Cardiac muscle cell (in vitro differentiated cells and primary cell): Measurements from ENCODE around the gene CCDC171. TPM values are rescaled to one million over a fixed set of nuclear protein-coding genes. Genes with fewer than 3 reads are reported as not detected.
"Not testable (repeated sequence)": the region's sequence is repeated elsewhere in the genome, so short reads cannot be mapped to it uniquely, and the experiment has no call there.

Experiments
- DNase-seq, 2 donors: peaks; one replicate each; pipeline versions ENCODE4 v3.0.0 to v3.0.0-alpha.2; 2010 to 2017; ENCODE audit warnings: low read depth in 1 of 2, low spot score in 1 of 2
- H3K27ac ChIP-seq: fragments of 200-600 bp; sonication (generic); 2 replicates; pipeline ENCODE4 v1.5.1; 2016
- H3K27me3 ChIP-seq: fragments of 200-600 bp; sonication (generic); 2 replicates; pipeline ENCODE4 v1.6.0; 2016; ENCODE audit warnings: control low read depth
- H3K36me3 ChIP-seq: fragments of 200-600 bp; sonication (generic); 2 replicates; pipeline ENCODE4 v1.5.1; 2016; ENCODE audit warnings: control low read depth
- H3K4me1 ChIP-seq: fragments of 200-600 bp; sonication (generic); 2 replicates; pipeline ENCODE4 v1.8.1; 2017; ENCODE audit warnings: low read depth, mild to moderate bottlenecking, mixed run types
- H3K4me3 ChIP-seq: fragments of 200-600 bp; sonication (generic); 2 replicates; pipeline ENCODE4 v1.5.1; 2016; ENCODE audit warnings: mild to moderate bottlenecking
- H3K9me3 ChIP-seq: fragments of 200-600 bp; sonication (generic); 2 replicates; pipeline ENCODE4 v1.5.1; 2017; ENCODE audit warnings: low read depth, mild to moderate bottlenecking, control low read depth
- CTCF ChIP-seq: IDR thresholded peaks from 2 replicates; pipeline ENCODE4 v1.5.1; 2012; ENCODE audit warnings: low read depth, mild to moderate bottlenecking, low read length
- polyA plus RNA-seq: library from polyadenylated mRNA; unstranded; fragments of >200 nt; fragmentation: Nextera tagmentation; extraction: Ambion mirVana; gene quantifications from 2 replicates; pipeline ENCODE4 v1.2.1, GENCODE V29; 2016
- total RNA-seq: library from RNA; depleted of rRNA; stranded (reverse); fragments of >200 nt; gene quantifications from 2 replicates; pipeline ENCODE4 v1.2.3, GENCODE V29; 2016

Gene CCDC171
- total and polyA plus RNA-seq, 2 experiments from 2014 or later = 2.8 to 4.5 TPM

GRCh38 chr9:15670894-15671293 is 118.1 kb downstream of the CCDC171 start:
- Histone ChIP-seq H3K4me3 (no peak overlapping the region), H3K27me3 (no peaks in the 10 kb centered on the region), H3K36me3 (no peaks in the 10 kb centered on the region), H3K4me1 (no peaks in the 10 kb centered on the region), H3K27ac (no peak overlapping the region), H3K9me3 (no peaks in the 10 kb centered on the region)
- no peak for DNase-seq
- TF ChIP-seq CTCF = no peak

- no peak for DNase-seq
- H3K4me3 ChIP-seq = no peak overlapping the region
Observed at GRCh38 chr9:15693701-15694100, 140.9 kb downstream of the CCDC171 start.

GRCh38 chr9:15696979-15697378 is 144.1 kb downstream of the CCDC171 start:
- Histone ChIP-seq H3K27ac (no peak overlapping the region), H3K4me1 (no peaks in the 10 kb centered on the region), H3K9me3 (no peaks in the 10 kb centered on the region), H3K4me3 (no peak overlapping the region), H3K36me3 (no peaks in the 10 kb centered on the region), H3K27me3 (no peaks in the 10 kb centered on the region)
- DNase-seq = peak in 1 of 2 donors; percentile 18
- no peak for TF ChIP-seq CTCF

More at GRCh38 chr9:15693701-15694100, 140.9 kb downstream of the CCDC171 start:
- no peak for TF ChIP-seq CTCF
- Histone ChIP-seq H3K27ac (no peak overlapping the region), H3K4me1 (no peaks in the 10 kb centered on the region), H3K36me3 (no peaks in the 10 kb centered on the region), H3K27me3 (no peaks in the 10 kb centered on the region), H3K9me3 (no peaks in the 10 kb centered on the region)

GRCh38 chr9:15697446-15697851 is 144.6 kb downstream of the CCDC171 start:
- H3K27me3 ChIP-seq = no peaks in the 10 kb centered on the region
- H3K36me3 ChIP-seq = no peaks in the 10 kb centered on the region
- H3K9me3 ChIP-seq = no peaks in the 10 kb centered on the region
- no peak for TF ChIP-seq CTCF
- no peak overlapping the region for H3K27ac ChIP-seq
- no peak overlapping the region for H3K4me3 ChIP-seq
- H3K4me1 ChIP-seq = no peaks in the 10 kb centered on the region
- DNase-seq = peak in 1 of 2 donors; percentile 53

GRCh38 chr9:15699876-15700559 is 147.2 kb downstream of the CCDC171 start:
- H3K4me3 ChIP-seq, H3K27me3 ChIP-seq, DNase-seq, H3K4me1 ChIP-seq, H3K36me3 ChIP-seq, H3K9me3 ChIP-seq, H3K27ac ChIP-seq: not testable (repeated sequence)

GRCh38 chr9:15707000-15707399 is 154.2 kb downstream of the CCDC171 start:
- no peaks in the 10 kb centered on the region for H3K36me3 ChIP-seq
- H3K4me1 ChIP-seq = no peaks in the 10 kb centered on the region

More at GRCh38 chr9:15707000-15707399, 154.2 kb downstream of the CCDC171 start:
- DNase-seq = no peak
- Histone ChIP-seq H3K27me3 (no peaks in the 10 kb centered on the region), H3K4me3 (no peak overlapping the region), H3K9me3 (no peaks in the 10 kb centered on the region), H3K27ac (no peak overlapping the region)
- TF ChIP-seq CTCF = no peak
